ENCODE results near the gene IL32.
"Not testable (repeated sequence)": the region's sequence is repeated elsewhere in the genome, so short reads cannot be mapped to it uniquely, and the experiment has no call there.

Gene IL32

GRCh38 chr16:3074860-3075522, 9.6 kb downstream of the IL32 start:
- Histone ChIP-seq H3K27ac (ENCODE audit: low read depth, low read length) (no peak overlapping the region), H3K9ac (ENCODE audit: low read depth, low read length) (no peak overlapping the region)

GRCh38 chr16:3075523-3075915, 10.1 kb downstream of the IL32 start:
- H3K27me3 ChIP-seq (ENCODE audit: control insufficient read depth, insufficient read depth, low read length) = no peaks in the 10 kb centered on the region
- H3K9ac ChIP-seq (ENCODE audit: low read depth, low read length) = no peak overlapping the region
- no peak overlapping the region for H3K4me3 ChIP-seq (ENCODE audit: low read depth, low read length)

More at GRCh38 chr16:3074860-3075522, 9.6 kb downstream of the IL32 start:
- Histone ChIP-seq H3K4me1 (ENCODE audit: control insufficient read depth, insufficient read depth, low read length) (peaks cover 22% of the 10 kb centered on the region), H3K36me3 (ENCODE audit: control insufficient read depth, insufficient read depth, low read length) (no peaks in the 10 kb centered on the region), H3K27me3 (ENCODE audit: control insufficient read depth, insufficient read depth, low read length) (no peaks in the 10 kb centered on the region), H3K4me3 (ENCODE audit: low read depth, low read length) (no peak overlapping the region), H3K9me3 (ENCODE audit: control insufficient read depth, insufficient read depth, low read length) (no peaks in the 10 kb centered on the region)

GRCh38 chr16:3075946-3076345, 10.5 kb downstream of the IL32 start:
- H3K9ac ChIP-seq (ENCODE audit: low read depth, low read length); H3K27me3 ChIP-seq (ENCODE audit: control insufficient read depth, insufficient read depth, low read length); H3K4me3 ChIP-seq (ENCODE audit: low read depth, low read length); H3K9me3 ChIP-seq (ENCODE audit: control insufficient read depth, insufficient read depth, low read length); H3K36me3 ChIP-seq (ENCODE audit: control insufficient read depth, insufficient read depth, low read length); H3K27ac ChIP-seq (ENCODE audit: low read depth, low read length): not testable (repeated sequence)
- H3K4me1 ChIP-seq (ENCODE audit: control insufficient read depth, insufficient read depth, low read length) = peaks cover 22% of the 10 kb centered on the region

More at GRCh38 chr16:3075523-3075915, 10.1 kb downstream of the IL32 start:
- H3K4me1 ChIP-seq (ENCODE audit: control insufficient read depth, insufficient read depth, low read length) = peaks cover 22% of the 10 kb centered on the region
- no peaks in the 10 kb centered on the region for H3K9me3 ChIP-seq (ENCODE audit: control insufficient read depth, insufficient read depth, low read length)
- no peaks in the 10 kb centered on the region for H3K36me3 ChIP-seq (ENCODE audit: control insufficient read depth, insufficient read depth, low read length)
- H3K27ac ChIP-seq (ENCODE audit: low read depth, low read length) = no peak overlapping the region

GRCh38 chr16:3076577-3076976, 11.1 kb downstream of the IL32 start:
- Histone ChIP-seq H3K4me3 (ENCODE audit: low read depth, low read length) (no peak overlapping the region), H3K9me3 (ENCODE audit: control insufficient read depth, insufficient read depth, low read length) (no peaks in the 10 kb centered on the region), H3K27me3 (ENCODE audit: control insufficient read depth, insufficient read depth, low read length) (no peaks in the 10 kb centered on the region), H3K4me1 (ENCODE audit: control insufficient read depth, insufficient read depth, low read length) (peaks cover 22% of the 10 kb centered on the region), H3K27ac (ENCODE audit: low read depth, low read length) (no peak overlapping the region), H3K9ac (ENCODE audit: low read depth, low read length) (no peak overlapping the region), H3K36me3 (ENCODE audit: control insufficient read depth, insufficient read depth, low read length) (no peaks in the 10 kb centered on the region)

GRCh38 chr16:3080024-3080423, 14.6 kb downstream of the IL32 start:
- peaks cover 22% of the 10 kb centered on the region for H3K4me1 ChIP-seq (ENCODE audit: control insufficient read depth, insufficient read depth, low read length)
- H3K27ac ChIP-seq (ENCODE audit: low read depth, low read length) = no peak overlapping the region
- no peaks in the 10 kb centered on the region for H3K9me3 ChIP-seq (ENCODE audit: control insufficient read depth, insufficient read depth, low read length)
- H3K36me3 ChIP-seq (ENCODE audit: control insufficient read depth, insufficient read depth, low read length) = no peaks in the 10 kb centered on the region
- H3K4me3 ChIP-seq (ENCODE audit: low read depth, low read length) = no peak overlapping the region
- H3K9ac ChIP-seq (ENCODE audit: low read depth, low read length) = no peak overlapping the region
- no peaks in the 10 kb centered on the region for H3K27me3 ChIP-seq (ENCODE audit: control insufficient read depth, insufficient read depth, low read length)

- not testable (repeated sequence) for H3K27ac ChIP-seq (ENCODE audit: low read depth, low read length); H3K4me3 ChIP-seq (ENCODE audit: low read depth, low read length); H3K36me3 ChIP-seq (ENCODE audit: control insufficient read depth, insufficient read depth, low read length); H3K27me3 ChIP-seq (ENCODE audit: control insufficient read depth, insufficient read depth, low read length); H3K9ac ChIP-seq (ENCODE audit: low read depth, low read length); H3K9me3 ChIP-seq (ENCODE audit: control insufficient read depth, insufficient read depth, low read length)
- H3K4me1 ChIP-seq (ENCODE audit: control insufficient read depth, insufficient read depth, low read length) = peaks cover 24% of the 10 kb centered on the region
These were observed 16.5 kb downstream of the IL32 start for GRCh38 chr16:3081957-3082356.

- H3K27ac ChIP-seq (ENCODE audit: low read depth, low read length); H3K9me3 ChIP-seq (ENCODE audit: control insufficient read depth, insufficient read depth, low read length): not testable (repeated sequence)
- peaks cover 29% of the 10 kb centered on the region for H3K4me1 ChIP-seq (ENCODE audit: control insufficient read depth, insufficient read depth, low read length)
These were observed 18.0 kb downstream of the IL32 start for GRCh38 chr16:3083408-3083807.

GRCh38 chr16:3084491-3084890, 19.1 kb downstream of the IL32 start:
- Histone ChIP-seq H3K9ac (ENCODE audit: low read depth, low read length) (no peak overlapping the region), H3K27me3 (ENCODE audit: control insufficient read depth, insufficient read depth, low read length) (no peaks in the 10 kb centered on the region), H3K36me3 (ENCODE audit: control insufficient read depth, insufficient read depth, low read length) (peaks cover 19% of the 10 kb centered on the region), H3K27ac (ENCODE audit: low read depth, low read length) (no peak overlapping the region), H3K4me3 (ENCODE audit: low read depth, low read length) (no peak overlapping the region), H3K4me1 (ENCODE audit: control insufficient read depth, insufficient read depth, low read length) (peaks cover 19% of the 10 kb centered on the region; the same call in 1 of the 2 replicates), H3K9me3 (ENCODE audit: control insufficient read depth, insufficient read depth, low read length) (no peaks in the 10 kb centered on the region)

More at GRCh38 chr16:3083408-3083807, 18.0 kb downstream of the IL32 start:
- H3K36me3 ChIP-seq (ENCODE audit: control insufficient read depth, insufficient read depth, low read length); H3K4me3 ChIP-seq (ENCODE audit: low read depth, low read length); H3K9ac ChIP-seq (ENCODE audit: low read depth, low read length); H3K27me3 ChIP-seq (ENCODE audit: control insufficient read depth, insufficient read depth, low read length): not testable (repeated sequence)

GRCh38 chr16:3084969-3085670, 19.7 kb downstream of the IL32 start:
- Histone ChIP-seq H3K9me3 (ENCODE audit: control insufficient read depth, insufficient read depth, low read length) (no peaks in the 10 kb centered on the region), H3K27me3 (ENCODE audit: control insufficient read depth, insufficient read depth, low read length) (no peaks in the 10 kb centered on the region), H3K27ac (ENCODE audit: low read depth, low read length) (no peak overlapping the region), H3K36me3 (ENCODE audit: control insufficient read depth, insufficient read depth, low read length) (peaks cover 25% of the 10 kb centered on the region), H3K4me1 (ENCODE audit: control insufficient read depth, insufficient read depth, low read length) (peaks cover 15% of the 10 kb centered on the region; the same call in 1 of the 2 replicates), H3K9ac (ENCODE audit: low read depth, low read length) (no peak overlapping the region), H3K4me3 (ENCODE audit: low read depth, low read length) (no peak overlapping the region)

GRCh38 chr16:3085868-3086595, 20.6 kb downstream of the IL32 start:
- no peak overlapping the region for H3K27ac ChIP-seq (ENCODE audit: low read depth, low read length)
- H3K4me3 ChIP-seq (ENCODE audit: low read depth, low read length) = no peak overlapping the region
- no peak overlapping the region for H3K9ac ChIP-seq (ENCODE audit: low read depth, low read length)
- H3K4me1 ChIP-seq (ENCODE audit: control insufficient read depth, insufficient read depth, low read length) = peaks cover 15% of the 10 kb centered on the region; the same call in 1 of the 2 replicates
- peaks cover 34% of the 10 kb centered on the region for H3K36me3 ChIP-seq (ENCODE audit: control insufficient read depth, insufficient read depth, low read length)
- no peaks in the 10 kb centered on the region for H3K27me3 ChIP-seq (ENCODE audit: control insufficient read depth, insufficient read depth, low read length)
- H3K9me3 ChIP-seq (ENCODE audit: control insufficient read depth, insufficient read depth, low read length) = no peaks in the 10 kb centered on the region
